Cardiac muscle cell (in vitro differentiated cells and primary cell): ENCODE data around the gene SGCA. TPM values are rescaled to one million over a fixed set of nuclear protein-coding genes. Genes with fewer than 3 reads are reported as not detected.

ENCODE experiments used
- DNase-seq, 2 donors: peaks; one replicate each; pipeline versions ENCODE4 v3.0.0 to v3.0.0-alpha.2; 2010 to 2017; ENCODE audit warnings: low read depth in 1 of 2, low spot score in 1 of 2
- H3K27ac ChIP-seq: fragments of 200-600 bp; sonication (generic); 2 replicates; pipeline ENCODE4 v1.5.1; 2016
- H3K27me3 ChIP-seq: fragments of 200-600 bp; sonication (generic); 2 replicates; pipeline ENCODE4 v1.6.0; 2016; ENCODE audit warnings: control low read depth
- H3K36me3 ChIP-seq: fragments of 200-600 bp; sonication (generic); 2 replicates; pipeline ENCODE4 v1.5.1; 2016; ENCODE audit warnings: control low read depth
- H3K4me1 ChIP-seq: fragments of 200-600 bp; sonication (generic); 2 replicates; pipeline ENCODE4 v1.8.1; 2017; ENCODE audit warnings: low read depth, mild to moderate bottlenecking, mixed run types
- H3K4me3 ChIP-seq: fragments of 200-600 bp; sonication (generic); 2 replicates; pipeline ENCODE4 v1.5.1; 2016; ENCODE audit warnings: mild to moderate bottlenecking
- H3K9me3 ChIP-seq: fragments of 200-600 bp; sonication (generic); 2 replicates; pipeline ENCODE4 v1.5.1; 2017; ENCODE audit warnings: low read depth, mild to moderate bottlenecking, control low read depth
- polyA plus RNA-seq: library from polyadenylated mRNA; unstranded; fragments of >200 nt; fragmentation: Nextera tagmentation; extraction: Ambion mirVana; gene quantifications from 2 replicates; pipeline ENCODE4 v1.2.1, GENCODE V29; 2016
- total RNA-seq: library from RNA; depleted of rRNA; stranded (reverse); fragments of >200 nt; gene quantifications from 2 replicates; pipeline ENCODE4 v1.2.3, GENCODE V29; 2016
- TF ChIP-seq, protein P1 (sequence below): IDR thresholded peaks from 2 replicates; pipeline ENCODE4 v1.5.1; 2012; ENCODE audit warnings: low read depth, mild to moderate bottlenecking, low read length

The SGCA gene
- total and polyA plus RNA-seq, 2 experiments from 2014 or later: 63.3 to 69.9 TPM

- Histone ChIP-seq H3K27me3 (no peaks in the 10 kb centered on the region), H3K4me1 (no peaks in the 10 kb centered on the region), H3K36me3 (no peaks in the 10 kb centered on the region), H3K27ac (no peak overlapping the region), H3K9me3 (no peaks in the 10 kb centered on the region), H3K4me3 (no peak overlapping the region)
- no peak for DNase-seq
- TF ChIP-seq, protein P1, sequence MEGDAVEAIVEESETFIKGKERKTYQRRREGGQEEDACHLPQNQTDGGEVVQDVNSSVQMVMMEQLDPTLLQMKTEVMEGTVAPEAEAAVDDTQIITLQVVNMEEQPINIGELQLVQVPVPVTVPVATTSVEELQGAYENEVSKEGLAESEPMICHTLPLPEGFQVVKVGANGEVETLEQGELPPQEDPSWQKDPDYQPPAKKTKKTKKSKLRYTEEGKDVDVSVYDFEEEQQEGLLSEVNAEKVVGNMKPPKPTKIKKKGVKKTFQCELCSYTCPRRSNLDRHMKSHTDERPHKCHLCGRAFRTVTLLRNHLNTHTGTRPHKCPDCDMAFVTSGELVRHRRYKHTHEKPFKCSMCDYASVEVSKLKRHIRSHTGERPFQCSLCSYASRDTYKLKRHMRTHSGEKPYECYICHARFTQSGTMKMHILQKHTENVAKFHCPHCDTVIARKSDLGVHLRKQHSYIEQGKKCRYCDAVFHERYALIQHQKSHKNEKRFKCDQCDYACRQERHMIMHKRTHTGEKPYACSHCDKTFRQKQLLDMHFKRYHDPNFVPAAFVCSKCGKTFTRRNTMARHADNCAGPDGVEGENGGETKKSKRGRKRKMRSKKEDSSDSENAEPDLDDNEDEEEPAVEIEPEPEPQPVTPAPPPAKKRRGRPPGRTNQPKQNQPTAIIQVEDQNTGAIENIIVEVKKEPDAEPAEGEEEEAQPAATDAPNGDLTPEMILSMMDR: no peak
Measured at GRCh38 chr17:50122945-50123344, 42.9 kb upstream of the SGCA start.

DNA sequence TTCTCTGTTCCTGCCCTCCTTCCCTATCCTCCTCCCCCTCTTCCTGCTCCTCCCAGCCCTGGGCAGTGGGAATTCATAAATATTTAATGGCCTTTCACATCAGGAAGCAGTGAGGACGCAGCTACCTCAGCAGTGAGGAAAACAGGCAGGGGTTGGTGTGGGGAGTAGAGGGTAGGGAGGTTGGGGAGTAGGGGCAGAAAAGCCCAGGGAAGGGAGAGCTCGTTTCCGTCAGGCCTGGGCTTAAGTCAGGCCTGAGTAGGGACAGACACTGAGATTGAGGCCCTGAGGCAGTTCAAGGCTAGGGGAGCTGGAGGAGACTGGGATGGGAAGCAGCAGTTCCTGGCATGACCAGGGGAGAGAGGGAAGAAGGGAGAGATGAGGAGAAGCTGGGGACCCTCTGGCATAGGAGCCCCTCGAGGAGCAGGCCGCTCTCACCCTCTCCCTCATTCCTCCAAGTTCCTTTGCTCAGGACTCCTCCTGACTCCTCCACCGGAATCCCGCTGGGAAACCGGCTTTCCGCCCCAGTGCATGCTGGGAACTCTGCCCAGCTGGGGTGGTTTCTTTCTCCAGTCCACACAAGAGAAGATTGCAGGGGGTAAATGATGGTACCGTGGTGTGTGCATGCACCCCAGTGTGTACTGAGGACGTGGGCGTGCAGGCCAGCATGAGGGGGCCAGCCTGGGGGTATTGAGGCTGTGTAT lies 42.0 kb upstream of the SGCA start:
- Histone ChIP-seq H3K4me1 (no peaks in the 10 kb centered on the region), H3K27me3 (peaks cover 4% of the 10 kb centered on the region), H3K4me3 (no peak overlapping the region), H3K9me3 (no peaks in the 10 kb centered on the region), H3K36me3 (no peaks in the 10 kb centered on the region), H3K27ac (peak overlapping the region; percentile 26)
- no peak for DNase-seq
- TF ChIP-seq, protein P1: no peak

DNA sequence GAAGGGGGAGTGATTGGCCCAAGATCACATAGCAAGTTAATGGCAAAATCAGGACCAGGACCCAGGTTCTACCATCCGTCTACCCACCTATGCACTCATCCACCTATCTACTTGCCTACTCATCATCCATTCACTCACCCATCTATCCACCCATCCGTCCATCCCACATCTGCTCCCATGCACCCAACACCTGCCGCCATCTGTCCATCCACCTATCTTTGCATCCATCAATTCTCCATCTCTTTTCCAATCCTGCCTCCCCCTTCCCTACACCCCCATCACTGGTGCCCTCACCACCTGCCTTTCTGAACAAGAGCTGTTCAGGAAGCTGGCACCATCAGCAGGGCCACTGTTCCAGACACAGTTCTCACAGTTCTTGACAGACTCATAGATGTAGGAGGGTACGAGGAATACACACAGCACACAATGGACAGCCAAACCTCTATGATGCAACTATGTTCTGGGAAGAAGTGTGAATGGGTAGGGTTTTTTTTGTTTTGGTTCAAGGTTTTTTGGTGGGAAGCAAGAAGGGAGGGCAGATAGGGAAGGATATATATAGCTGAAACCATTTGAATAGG lies 40.3 kb upstream of the SGCA start:
- Histone ChIP-seq H3K9me3 (no peaks in the 10 kb centered on the region), H3K27me3 (peaks cover 21% of the 10 kb centered on the region), H3K27ac (no peak overlapping the region), H3K4me3 (no peak overlapping the region), H3K4me1 (peaks cover 2% of the 10 kb centered on the region), H3K36me3 (no peaks in the 10 kb centered on the region)
- TF ChIP-seq, protein P1: no peak
- peak in 1 of 2 donors; percentile 47 for DNase-seq

GRCh38 chr17:50127697-50128361 lies 38.0 kb upstream of the SGCA start:
- TF ChIP-seq, protein P1: no peak
- no peaks in the 10 kb centered on the region for H3K36me3 ChIP-seq
- peak in 1 of 2 donors; percentile 48 for DNase-seq
- peaks cover 3% of the 10 kb centered on the region for H3K4me1 ChIP-seq
- H3K4me3 ChIP-seq: no peak overlapping the region
- no peak overlapping the region for H3K27ac ChIP-seq
- H3K9me3 ChIP-seq: no peaks in the 10 kb centered on the region
- peaks cover 28% of the 10 kb centered on the region for H3K27me3 ChIP-seq

DNA sequence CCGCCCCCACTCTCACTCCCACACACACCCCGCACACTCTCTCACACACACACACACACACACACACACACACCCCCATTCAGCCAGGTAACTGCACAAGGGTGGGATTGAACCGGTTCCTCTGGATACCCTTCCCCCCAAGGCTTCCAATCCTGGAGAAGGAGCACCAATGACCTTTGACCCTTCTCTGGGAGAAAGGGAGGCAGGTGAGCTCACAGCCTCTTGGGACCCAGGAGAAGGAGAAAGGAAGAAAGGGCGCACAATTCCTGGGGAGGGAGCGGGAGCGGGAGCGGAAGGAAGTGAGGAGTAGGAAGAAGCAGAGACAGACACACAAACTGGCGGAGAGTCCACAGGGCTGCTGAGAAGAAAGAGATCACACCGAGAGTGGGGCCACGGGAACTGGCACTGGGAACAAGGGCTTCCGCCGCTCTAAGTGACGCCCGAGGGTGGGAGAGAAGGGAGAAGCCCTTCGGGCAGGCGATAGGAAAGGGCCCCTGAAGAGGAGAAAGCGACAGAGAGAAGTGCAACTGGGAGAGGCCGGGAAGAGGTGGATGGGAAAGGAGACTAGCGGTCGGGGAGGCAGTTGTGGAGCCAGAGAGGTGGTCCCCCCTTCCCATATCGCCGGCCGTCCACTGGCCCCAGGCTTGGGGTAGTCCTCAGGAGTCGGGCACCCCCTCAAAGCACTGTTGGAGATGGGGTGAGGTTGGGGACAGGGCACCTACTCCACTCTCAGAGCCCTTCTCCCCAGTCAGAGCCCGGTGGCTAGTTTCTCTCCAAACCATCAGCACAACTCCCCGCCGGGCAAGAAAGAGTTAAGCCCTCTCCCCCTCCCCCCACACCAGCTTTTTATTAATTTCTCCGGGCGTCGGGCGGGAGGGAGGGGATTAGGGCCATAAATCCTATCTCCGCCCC lies 37.1 kb upstream of the SGCA start:
- Histone ChIP-seq H3K27me3 (peaks cover 28% of the 10 kb centered on the region), H3K27ac (no peak overlapping the region), H3K4me3 (peak overlapping the region; percentile 33), H3K9me3 (no peaks in the 10 kb centered on the region), H3K36me3 (no peaks in the 10 kb centered on the region), H3K4me1 (peaks cover 11% of the 10 kb centered on the region)
- DNase-seq: peak in 1 of 2 donors; percentile 43
- TF ChIP-seq, protein P1: no peak
